SK-N-SH (cell line): ENCODE measurements around the gene RHOH. TPM values are rescaled to one million over a fixed set of nuclear protein-coding genes. Genes with fewer than 3 reads are reported as not detected.

ENCODE experiments used
- CTCF ChIA-PET: fragments of 300-600, 350-600 bp; formaldehyde crosslinking; extraction: SDS; loops from one replicate; lab custom pipeline; 2021; lab: Yijun Ruan, JAX
- POLR2A ChIA-PET: fragments of 350-600 bp; sonication (Branson Sonifier 250); formaldehyde crosslinking; extraction: SDS; loops from one replicate; lab custom pipeline; 2020; ENCODE audit warnings: antibody characterized with exemption, inconsistent platforms; lab: Yijun Ruan, JAX
- DNase-seq: peaks from one replicate; pipeline ENCODE4 v3.0.0; 2012
- H2AFZ ChIP-seq: fragments of 200-600 bp; sonication (generic); 2 replicates; pipeline ENCODE4 v1.8.1; 2016; ENCODE audit warnings: antibody characterized with exemption, mild to moderate bottlenecking, low read depth
- H3F3A ChIP-seq: fragments of 200-600 bp; sonication (generic); replicated peaks from 2 replicates; pipeline ENCODE3; 2016; ENCODE audit warnings: antibody characterized with exemption, mild to moderate bottlenecking; ENCODE audit not compliant: insufficient read depth
- H3K27ac ChIP-seq, 2 experiments: fragments of 200-500 bp in 1 of 2; fragments of 200-600 bp in 1 of 2; sonication (Bioruptor generic) in 1 of 2; sonication (generic), shearing (Covaris generic) in 1 of 2; 2 replicates each; pipeline versions ENCODE4 v1.5.1 to v1.6.1; 2014 to 2016; ENCODE audit warnings: low read depth in 2 of 2, inconsistent platforms in 1 of 2, low read length in 1 of 2, mild to moderate bottlenecking in 1 of 2, mixed read lengths in 1 of 2
- H3K27me3 ChIP-seq: fragments of 200-600 bp; sonication (generic), shearing (Covaris generic); 2 replicates; pipeline ENCODE4 v1.6.1; 2016; ENCODE audit warnings: mixed run types; ENCODE audit not compliant: insufficient read depth
- H3K36me3 ChIP-seq, 2 experiments: fragments of 200-500 bp in 1 of 2; fragments of 200-600 bp in 1 of 2; sonication (Bioruptor generic) in 1 of 2; sonication (generic) in 1 of 2; replicated peaks in 1 of 2; 2 replicates each; pipeline versions ENCODE3 to v1.5.1; 2014 to 2016; ENCODE audit warnings: low read length in 1 of 2, mild to moderate bottlenecking in 1 of 2; ENCODE audit not compliant: insufficient read depth in 2 of 2, control insufficient read depth in 1 of 2
- H3K4me1 ChIP-seq, 2 experiments: fragments of 200-500 bp in 1 of 2; fragments of 200-600 bp in 1 of 2; sonication (Bioruptor generic) in 1 of 2; sonication (generic), shearing (Covaris generic) in 1 of 2; 2 replicates each; pipeline versions ENCODE4 v1.5.1 to v1.6.1; 2014 to 2016; ENCODE audit warnings: low read depth in 1 of 2, low read length in 1 of 2, mixed run types in 1 of 2; ENCODE audit not compliant: insufficient read depth in 2 of 2, control insufficient read depth in 1 of 2
- H3K4me2 ChIP-seq: fragments of 200-600 bp; sonication (generic), shearing (Covaris generic); 2 replicates; pipeline ENCODE4 v1.6.1; 2017; ENCODE audit warnings: mixed run types
- H3K4me3 ChIP-seq, 2 experiments: fragments of 200-500 bp in 1 of 2; fragments of 200-600 bp in 1 of 2; sonication (Bioruptor generic) in 1 of 2; sonication (generic), shearing (Covaris generic) in 1 of 2; 2 replicates each; pipeline versions ENCODE4 v1.5.1 to v1.8.1; 2014 to 2016; ENCODE audit warnings: low read depth in 2 of 2, inconsistent platforms in 1 of 2, low read length in 1 of 2, mild to moderate bottlenecking in 1 of 2, mixed read lengths in 1 of 2, moderate library complexity in 1 of 2
- H3K79me2 ChIP-seq: fragments of 200-600 bp; sonication (generic); 2 replicates; pipeline ENCODE4 v1.8.1; 2017; ENCODE audit warnings: mild to moderate bottlenecking; ENCODE audit not compliant: insufficient read depth
- H3K9ac ChIP-seq: fragments of 200-600 bp; sonication (generic); 2 replicates; pipeline ENCODE4 v1.6.1; 2017; ENCODE audit warnings: mixed run types
- H3K9me2 ChIP-seq: fragments of 200-600 bp; sonication (generic); 2 replicates; pipeline ENCODE4 v1.6.1; 2017; ENCODE audit warnings: mixed run types
- H3K9me3 ChIP-seq: fragments of 200-600 bp; sonication (generic); 2 replicates; pipeline ENCODE4 v1.6.1; 2017; ENCODE audit warnings: mixed run types, mild to moderate bottlenecking, moderate library complexity
- H4K20me1 ChIP-seq: fragments of 200-600 bp; sonication (generic); 2 replicates; pipeline ENCODE4 v1.6.1; 2017; ENCODE audit warnings: mild to moderate bottlenecking, mixed run types; ENCODE audit not compliant: insufficient read depth
- CHD2 ChIP-seq: fragments of 150-350 bp; IDR thresholded peaks from 2 replicates; pipeline ENCODE4 v1.6.1; 2018; ENCODE audit warnings: low read length; ENCODE audit not compliant: partially characterized antibody
- CTCF ChIP-seq: fragments of 200-600 bp; sonication (generic); IDR thresholded peaks from 2 replicates; pipeline ENCODE4 v1.6.1; 2017; ENCODE audit warnings: antibody characterized with exemption, mild to moderate bottlenecking, moderate library complexity
- ELF1 ChIP-seq: IDR thresholded peaks from 2 replicates; pipeline ENCODE4 v1.4.0; 2012
- GABPA ChIP-seq: IDR thresholded peaks from 2 replicates; pipeline ENCODE4 v1.4.0; 2012; ENCODE audit warnings: low read depth, mild to moderate bottlenecking
- JUND ChIP-seq: IDR thresholded peaks from 2 replicates; pipeline ENCODE4 v1.4.0; 2012
- MEF2A ChIP-seq: IDR thresholded peaks from 2 replicates; pipeline ENCODE4 v1.4.0; 2012; ENCODE audit warnings: low read depth, borderline replicate concordance
- MXI1 ChIP-seq: IDR thresholded peaks from 2 replicates; pipeline ENCODE4 v1.6.1; 2012; ENCODE audit warnings: mild to moderate bottlenecking, low read depth, low read length, improper control_type of control experiment
- NRF1 ChIP-seq: IDR thresholded peaks from 2 replicates; pipeline ENCODE4 v1.6.1; 2012; ENCODE audit warnings: low read depth, mild to moderate bottlenecking, low read length
- PBX3 ChIP-seq: IDR thresholded peaks from 2 replicates; pipeline ENCODE4; 2012
- RAD21 ChIP-seq: IDR thresholded peaks from 2 replicates; pipeline ENCODE4 v1.6.1; 2012; ENCODE audit warnings: mild to moderate bottlenecking, low read length
- RCOR1 ChIP-seq: fragments of 150-350 bp; IDR thresholded peaks from 2 replicates; pipeline ENCODE4 v1.6.1; 2017; ENCODE audit warnings: antibody characterized with exemption, low read length
- RXRA ChIP-seq: IDR thresholded peaks from 2 replicates; pipeline ENCODE4 v1.4.0; 2012; ENCODE audit warnings: low read depth, mild to moderate bottlenecking, borderline replicate concordance
- TAF1 ChIP-seq: IDR thresholded peaks from 2 replicates; pipeline ENCODE4 v1.6.1; 2012; ENCODE audit warnings: low read depth, mild to moderate bottlenecking, low read length, moderate library complexity, borderline replicate concordance
- TCF12 ChIP-seq: IDR thresholded peaks from 2 replicates; pipeline ENCODE4 v1.4.0; 2012
- TEAD4 ChIP-seq: IDR thresholded peaks from 2 replicates; pipeline ENCODE4 v1.4.0; 2012; ENCODE audit warnings: mild to moderate bottlenecking, borderline replicate concordance; ENCODE audit not compliant: insufficient read depth
- USF2 ChIP-seq: fragments of 150-350 bp; IDR thresholded peaks from 2 replicates; pipeline ENCODE4 v1.6.1; 2017; ENCODE audit warnings: antibody characterized with exemption, low read length, low read depth, borderline replicate concordance
- YY1 ChIP-seq: IDR thresholded peaks from 2 replicates; pipeline ENCODE4 v1.4.0; 2012; ENCODE audit warnings: low read depth, mild to moderate bottlenecking
- polyA plus RNA-seq, 3 experiments: library from polyadenylated mRNA; depleted of rRNA; stranded (reverse); fragments of >200 nt; gene quantifications; 2 replicates each; pipeline ENCODE4 v1.2.3, GENCODE V29; 2012
- TF ChIP-seq, protein P1 (sequence below): IDR thresholded peaks from 2 replicates; pipeline ENCODE4 v1.4.0; 2012; ENCODE audit warnings: low read depth, borderline replicate concordance
- TF ChIP-seq, protein P2 (sequence below): IDR thresholded peaks from 2 replicates; pipeline ENCODE4 v1.4.0; 2012; ENCODE audit warnings: low read depth, borderline replicate concordance

RHOH gene
- polyA plus RNA-seq, 1 of the 3 experiments (the other 2 are of a cell fraction), result not detected

DNA sequence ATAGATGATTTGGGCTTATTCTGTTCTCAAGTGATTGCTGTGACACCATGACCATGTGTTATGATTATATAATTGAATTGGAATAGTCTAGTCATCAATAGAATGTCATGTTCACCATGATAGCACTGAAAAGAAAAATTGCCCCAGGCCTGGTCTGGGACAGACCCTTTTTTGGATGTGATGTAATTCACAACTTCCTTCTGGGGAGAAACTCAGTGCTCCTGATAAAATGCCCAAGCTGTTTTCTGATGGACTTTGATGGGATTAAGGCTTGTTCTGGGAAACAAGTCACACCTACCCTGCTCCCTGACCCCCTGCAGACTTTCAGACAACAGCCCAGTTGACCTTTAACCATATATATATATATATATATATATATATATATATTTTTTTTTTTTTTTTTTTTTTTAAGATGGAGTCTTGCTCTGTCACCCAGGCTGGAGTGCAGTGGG lies 65.3 kb downstream of the RHOH start:
- no peaks in the 10 kb centered on the region for H3K9me3 ChIP-seq
- TF ChIP-seq MXI1 (no peak), TAF1 (no peak), PBX3 (no peak), ELF1 (no peak), RXRA (no peak), MEF2A (no peak), RAD21 (no peak), RCOR1 (no peak), TEAD4 (no peak), CHD2 (no peak), NRF1 (no peak), TCF12 (no peak), GABPA (no peak), USF2 (no peak), YY1 (no peak), CTCF (no peak), JUND (no peak)
- TF ChIP-seq, protein P1, sequence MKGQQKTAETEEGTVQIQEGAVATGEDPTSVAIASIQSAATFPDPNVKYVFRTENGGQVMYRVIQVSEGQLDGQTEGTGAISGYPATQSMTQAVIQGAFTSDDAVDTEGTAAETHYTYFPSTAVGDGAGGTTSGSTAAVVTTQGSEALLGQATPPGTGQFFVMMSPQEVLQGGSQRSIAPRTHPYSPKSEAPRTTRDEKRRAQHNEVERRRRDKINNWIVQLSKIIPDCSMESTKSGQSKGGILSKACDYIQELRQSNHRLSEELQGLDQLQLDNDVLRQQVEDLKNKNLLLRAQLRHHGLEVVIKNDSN, result no peak
- TF ChIP-seq, protein P2, sequence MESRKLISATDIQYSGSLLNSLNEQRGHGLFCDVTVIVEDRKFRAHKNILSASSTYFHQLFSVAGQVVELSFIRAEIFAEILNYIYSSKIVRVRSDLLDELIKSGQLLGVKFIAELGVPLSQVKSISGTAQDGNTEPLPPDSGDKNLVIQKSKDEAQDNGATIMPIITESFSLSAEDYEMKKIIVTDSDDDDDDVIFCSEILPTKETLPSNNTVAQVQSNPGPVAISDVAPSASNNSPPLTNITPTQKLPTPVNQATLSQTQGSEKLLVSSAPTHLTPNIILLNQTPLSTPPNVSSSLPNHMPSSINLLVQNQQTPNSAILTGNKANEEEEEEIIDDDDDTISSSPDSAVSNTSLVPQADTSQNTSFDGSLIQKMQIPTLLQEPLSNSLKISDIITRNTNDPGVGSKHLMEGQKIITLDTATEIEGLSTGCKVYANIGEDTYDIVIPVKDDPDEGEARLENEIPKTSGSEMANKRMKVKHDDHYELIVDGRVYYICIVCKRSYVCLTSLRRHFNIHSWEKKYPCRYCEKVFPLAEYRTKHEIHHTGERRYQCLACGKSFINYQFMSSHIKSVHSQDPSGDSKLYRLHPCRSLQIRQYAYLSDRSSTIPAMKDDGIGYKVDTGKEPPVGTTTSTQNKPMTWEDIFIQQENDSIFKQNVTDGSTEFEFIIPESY, result no peak
- H3K4me2 ChIP-seq, result no peak overlapping the region
- H3K79me2 ChIP-seq, result no peaks in the 10 kb centered on the region
- H3K36me3 ChIP-seq, result no peaks in the 10 kb centered on the region
- POLR2A ChIA-PET, result no interaction called here
- no peak for DNase-seq
- peaks cover 4% of the 10 kb centered on the region for H3F3A ChIP-seq
- H3K4me1 ChIP-seq, result peaks cover 11 to 15% of the 10 kb centered on the region in 2 experiments; a peak in 3 of 4 replicates
- H2AFZ ChIP-seq, result no peak overlapping the region
- H3K9me2 ChIP-seq, result no peaks in the 10 kb centered on the region
- no peak overlapping the region for H3K27ac ChIP-seq
- H3K4me3 ChIP-seq, result no peak overlapping the region
- CTCF ChIA-PET, result no interaction called here
- no peaks in the 10 kb centered on the region for H4K20me1 ChIP-seq
- no peak overlapping the region for H3K9ac ChIP-seq
- H3K27me3 ChIP-seq, result no peaks in the 10 kb centered on the region
